GM12875 (cell line): ENCODE results near the gene KCNQ1OT1.

ENCODE experiments used
- H3K4me3 ChIP-seq: one replicate; pipeline ENCODE4 v1.5.1; 2011; ENCODE audit warnings: low read depth, low read length, control low read depth
- CTCF ChIP-seq: IDR thresholded peaks from 2 replicates; pipeline ENCODE4 v1.5.1; 2011; ENCODE audit warnings: low read depth, mild to moderate bottlenecking, control low read depth, inconsistent platforms, low read length, moderate library complexity, borderline replicate concordance; ENCODE audit not compliant: insufficient read depth

KCNQ1OT1 gene

GRCh38 chr11:2609345-2609744 lies 90.4 kb downstream of the KCNQ1OT1 start:
- TF ChIP-seq CTCF: no peak
- no peak overlapping the region for H3K4me3 ChIP-seq

- TF ChIP-seq CTCF: no peak
- H3K4me3 ChIP-seq: no peak overlapping the region
These were observed 100.1 kb downstream of the KCNQ1OT1 start for GRCh38 chr11:2599561-2600189.

- TF ChIP-seq CTCF: no peak
These were observed 104.6 kb downstream of the KCNQ1OT1 start for GRCh38 chr11:2595204-2595603.

GRCh38 chr11:2594267-2594666 lies 105.5 kb downstream of the KCNQ1OT1 start:
- TF ChIP-seq CTCF: no peak
- H3K4me3 ChIP-seq: no peak overlapping the region

More at GRCh38 chr11:2595204-2595603, 104.6 kb downstream of the KCNQ1OT1 start:
- H3K4me3 ChIP-seq: no peak overlapping the region

- no peak overlapping the region for H3K4me3 ChIP-seq
- no peak for TF ChIP-seq CTCF
These were observed 106.3 kb downstream of the KCNQ1OT1 start for GRCh38 chr11:2593393-2593950.

GRCh38 chr11:2592559-2593392 lies 107.0 kb downstream of the KCNQ1OT1 start:
- H3K4me3 ChIP-seq: no peak overlapping the region
- no peak for TF ChIP-seq CTCF
